AML-193 (cell line): ENCODE data around the gene PPME1.

Experiments used
- DNase-seq, 2 experiments: peaks; one replicate each; lab custom pipeline; 2025; lab: John Stamatoyannopoulos, UW

PPME1 gene

GRCh38 chr11:74280494-74280893, 109.4 kb downstream of the PPME1 start:
- no peak for DNase-seq

GRCh38 chr11:74282421-74282820, 111.3 kb downstream of the PPME1 start:
- DNase-seq = no peak

GRCh38 chr11:74282914-74283371, 111.9 kb downstream of the PPME1 start:
- no peak for DNase-seq

- no peak for DNase-seq
Measured at GRCh38 chr11:74283580-74284180, 112.6 kb downstream of the PPME1 start.

GRCh38 chr11:74284466-74284865, 113.4 kb downstream of the PPME1 start:
- DNase-seq = no peak

- DNase-seq = peak in 1 of 2 experiments; percentile 0
Measured at GRCh38 chr11:74288161-74288560, 117.1 kb downstream of the PPME1 start.

- no peak for DNase-seq
Measured at GRCh38 chr11:74288911-74289310, 117.8 kb downstream of the PPME1 start.

- no peak for DNase-seq
Measured at GRCh38 chr11:74297484-74297883, 126.4 kb downstream of the PPME1 start.

- no peak for DNase-seq
Measured at GRCh38 chr11:74299015-74299414, 127.9 kb downstream of the PPME1 start.
